HepG2 (cell line): Measurements from ENCODE around the gene TOR1B. TPM values are rescaled to one million over a fixed set of nuclear protein-coding genes. Genes with fewer than 3 reads are reported as not detected.

Experiments used
- ATAD3A ChIP-seq: sonication (generic); formaldehyde crosslinking; IDR thresholded peaks from 2 replicates; pipeline ENCODE4 v1.4.0; 2020; ENCODE audit warnings: missing genetic modification reagents
- ATF5 ChIP-seq: sonication (generic); formaldehyde crosslinking; IDR thresholded peaks from 2 replicates; pipeline ENCODE4 v1.4.0; 2020; ENCODE audit warnings: mild to moderate bottlenecking, low read depth, missing genetic modification reagents
- ATF7-NPFF ChIP-seq: sonication (generic); formaldehyde crosslinking; IDR thresholded peaks from 2 replicates; pipeline ENCODE4 v1.8.1; 2023; ENCODE audit warnings: mild to moderate bottlenecking, low read depth, missing genetic modification reagents, moderate library complexity
- HBP1 ChIP-seq: IDR thresholded peaks from 2 replicates; pipeline ENCODE4 v1.6.1; 2016; ENCODE audit warnings: low read depth, control low read depth
- KMT2A ChIP-seq: sonication (generic); formaldehyde crosslinking; IDR thresholded peaks from 2 replicates; pipeline ENCODE4 v1.4.0; 2020; ENCODE audit warnings: missing genetic modification reagents
- PPARG ChIP-seq: conservative IDR thresholded peaks from 2 replicates; pipeline ENCODE4 v1.6.1; 2016; ENCODE audit warnings: missing biosample characterization, missing genetic modification reagents
- TFDP2 ChIP-seq: sonication (generic); formaldehyde crosslinking; IDR thresholded peaks from 2 replicates; pipeline ENCODE4 v1.4.0; 2020; ENCODE audit warnings: missing genetic modification reagents
- TMF1 ChIP-seq: sonication (generic); formaldehyde crosslinking; IDR thresholded peaks from 2 replicates; pipeline ENCODE4 v1.8.1; 2022; ENCODE audit warnings: low read depth, missing genetic modification reagents
- TOE1 ChIP-seq: sonication (generic); formaldehyde crosslinking; IDR thresholded peaks from 2 replicates; pipeline ENCODE4 v1.4.0; 2020; ENCODE audit warnings: mild to moderate bottlenecking, missing genetic modification reagents
- ZFX ChIP-seq: sonication (generic); formaldehyde crosslinking; IDR thresholded peaks from 2 replicates; pipeline ENCODE4 v1.4.0; 2020; ENCODE audit warnings: mild to moderate bottlenecking, low read depth, missing genetic modification reagents, moderate library complexity
- ZNF335 ChIP-seq: sonication (generic); formaldehyde crosslinking; IDR thresholded peaks from 2 replicates; pipeline ENCODE4 v1.4.0; 2020; ENCODE audit warnings: missing genetic modification reagents
- ZNF367 ChIP-seq: sonication (generic); formaldehyde crosslinking; IDR thresholded peaks from 2 replicates; pipeline ENCODE4 v1.4.0; 2020; ENCODE audit warnings: missing genetic modification reagents, borderline replicate concordance
- ZNF496 ChIP-seq: sonication (generic); formaldehyde crosslinking; IDR thresholded peaks from 2 replicates; pipeline ENCODE4 v1.8.1; 2023; ENCODE audit warnings: mild to moderate bottlenecking, moderate library complexity, missing genetic modification reagents; ENCODE audit not compliant: insufficient replicate concordance
- ZNF550 ChIP-seq: sonication (generic); formaldehyde crosslinking; IDR thresholded peaks from 2 replicates; pipeline ENCODE4 v1.4.0; 2020; ENCODE audit warnings: mild to moderate bottlenecking, missing genetic modification reagents, borderline replicate concordance
- ZNF574 ChIP-seq: sonication (generic); formaldehyde crosslinking; IDR thresholded peaks from 2 replicates; pipeline ENCODE4 v1.4.0; 2020; ENCODE audit warnings: missing genetic modification reagents
- ZNF580 ChIP-seq: IDR thresholded peaks from 2 replicates; pipeline ENCODE4 v1.6.1; 2016; ENCODE audit warnings: low read depth, borderline replicate concordance
- ZNF747 ChIP-seq: sonication (generic); formaldehyde crosslinking; IDR thresholded peaks from 2 replicates; pipeline ENCODE4 v1.8.1; 2023; ENCODE audit warnings: missing genetic modification reagents, mild to moderate bottlenecking, borderline replicate concordance
- ZNF749 ChIP-seq: sonication (generic); formaldehyde crosslinking; IDR thresholded peaks from 2 replicates; pipeline ENCODE4 v1.8.0; 2022; ENCODE audit warnings: mild to moderate bottlenecking, missing genetic modification reagents, moderate library complexity, borderline replicate concordance
- ZNF768 ChIP-seq: sonication (generic); formaldehyde crosslinking; IDR thresholded peaks from 2 replicates; pipeline ENCODE4 v1.4.0; 2020; ENCODE audit warnings: missing genetic modification reagents
- polyA plus RNA-seq, 8 experiments: library from polyadenylated mRNA; depleted of rRNA in 3 of 8; stranded (reverse) in 7 of 8; unstranded in 1 of 8; fragments of >200 nt; fragmentation: Illumina TruSeq in 4 of 8; extraction: Trizol in 4 of 8; gene quantifications; 2 replicates each; pipeline versions ENCODE4 v1.2.1 to v1.2.3, GENCODE V29; 2011 to 2016; ENCODE audit warnings: low read depth in 4 of 8, missing spikeins in 1 of 8, mixed read lengths in 1 of 8; ENCODE audit not compliant: insufficient read depth in 1 of 8
- total RNA-seq, 5 experiments: library from RNA; depleted of rRNA; stranded (reverse); fragments of >200 nt; fragmentation: Illumina TruSeq; extraction: Trizol; gene quantifications; 2 replicates each; pipeline ENCODE4 v1.2.3, GENCODE V29; 2016; ENCODE audit warnings: low read depth in 1 of 5
- TF ChIP-seq, protein P1 (sequence below): IDR thresholded peaks from 2 replicates; pipeline ENCODE4 v1.6.1; 2016

TOR1B gene
- total and polyA plus RNA-seq, 2 of the 13 experiments (the other 11 are each of a cell fraction or from before 2014, with no cell fraction given), result 18.1 to 21.3 TPM

DNA sequence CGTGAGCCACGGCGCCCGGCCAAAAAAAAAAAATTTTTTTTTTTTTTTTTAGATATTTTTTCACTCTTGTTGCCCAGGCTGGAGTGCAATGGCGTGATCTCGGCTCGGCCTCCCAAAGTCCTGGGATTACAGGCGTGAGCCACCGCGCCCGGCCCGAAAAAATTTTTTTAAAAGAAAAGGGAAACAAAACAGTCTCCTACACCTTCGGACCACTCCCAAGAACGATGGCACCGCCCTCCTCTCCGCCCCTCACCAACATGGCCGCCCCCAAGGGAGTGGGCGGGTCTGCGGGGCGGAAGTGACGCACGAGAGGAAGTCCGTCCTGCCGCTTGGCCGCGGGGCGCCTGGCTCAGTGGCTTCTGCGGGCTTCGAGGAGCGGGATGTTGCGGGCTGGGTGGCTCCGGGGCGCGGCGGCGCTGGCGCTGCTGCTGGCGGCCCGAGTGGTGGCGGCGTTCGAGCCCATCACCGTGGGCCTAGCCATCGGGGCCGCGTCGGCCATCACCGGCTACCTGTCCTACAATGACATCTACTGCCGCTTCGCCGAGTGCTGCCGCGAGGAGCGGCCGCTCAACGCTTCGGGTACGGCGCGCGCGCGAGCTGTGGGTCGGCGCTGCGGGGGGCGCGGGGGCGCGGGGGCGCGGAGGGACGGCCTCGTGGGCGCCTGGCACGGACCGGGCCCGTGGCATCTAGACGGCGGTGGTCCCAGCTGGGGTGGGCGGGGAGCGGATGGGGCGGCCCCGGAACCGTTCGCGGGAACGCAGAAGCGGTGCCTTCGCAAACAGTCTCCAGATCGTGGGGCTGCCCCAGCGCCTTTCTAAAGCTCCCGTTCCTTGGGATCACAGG is at the start of gene TOR1B (continued):
- TF ChIP-seq ATAD3A (CRISPR knock-in tag) (no peak), ZNF335 (CRISPR knock-in tag) (0 out of 2 replicates have a peak, but pooled peaks have one; percentile 46), TMF1 (CRISPR knock-in tag) (peak; percentile 60; the same call in 1 of the 2 replicates), ZNF580 (CRISPR knock-in tag) (peak; percentile 44; the same call in 1 of the 2 replicates), ZNF367 (0 out of 2 replicates have a peak, but pooled peaks have one; percentile 57), ZNF749 (CRISPR knock-in tag) (peak; percentile 44; the same call in 1 of the 2 replicates), TOE1 (CRISPR knock-in tag) (no peak; the same call in 1 of the 2 replicates), ZNF768 (CRISPR knock-in tag) (peak; percentile 59; the same call in 1 of the 2 replicates), TFDP2 (CRISPR knock-in tag) (peak; percentile 56), HBP1 (CRISPR knock-in tag) (peak; percentile 66; the same call in 1 of the 2 replicates), PPARG (CRISPR knock-in tag) (peak; percentile 25; the same call in 1 of the 2 replicates), ZNF496 (CRISPR knock-in tag) (no peak), ATF7-NPFF (CRISPR knock-in tag) (peak; percentile 17; the same call in 1 of the 2 replicates), ZNF550 (CRISPR knock-in tag) (no peak; the same call in 1 of the 2 replicates), ZFX (peak; percentile 88), ZNF574 (CRISPR knock-in tag) (peak; percentile 95), ZNF747 (CRISPR knock-in tag) (peak; percentile 34; the same call in 1 of the 2 replicates), ATF5 (CRISPR knock-in tag) (no peak), KMT2A (peak; percentile 81; the same call in 1 of the 2 replicates)
- TF ChIP-seq, protein P1, sequence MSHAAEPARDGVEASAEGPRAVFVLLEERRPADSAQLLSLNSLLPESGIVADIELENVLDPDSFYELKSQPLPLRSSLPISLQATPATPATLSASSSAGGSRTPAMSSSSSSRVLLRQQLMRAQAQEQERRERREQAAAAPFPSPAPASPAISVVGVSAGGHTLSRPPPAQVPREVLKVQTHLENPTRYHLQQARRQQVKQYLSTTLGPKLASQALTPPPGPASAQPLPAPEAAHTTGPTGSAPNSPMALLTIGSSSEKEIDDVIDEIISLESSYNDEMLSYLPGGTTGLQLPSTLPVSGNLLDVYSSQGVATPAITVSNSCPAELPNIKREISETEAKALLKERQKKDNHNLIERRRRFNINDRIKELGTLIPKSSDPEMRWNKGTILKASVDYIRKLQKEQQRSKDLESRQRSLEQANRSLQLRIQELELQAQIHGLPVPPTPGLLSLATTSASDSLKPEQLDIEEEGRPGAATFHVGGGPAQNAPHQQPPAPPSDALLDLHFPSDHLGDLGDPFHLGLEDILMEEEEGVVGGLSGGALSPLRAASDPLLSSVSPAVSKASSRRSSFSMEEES, result 0 out of 2 replicates have a peak, but pooled peaks have one; percentile 15
